ENCODE data around the gene ZNF497.

Gene ZNF497

GRCh38 chr19:58367698-58368454, 5.3 kb upstream of the ZNF497 start:
- DNase-seq (ENCODE audit: low read depth in 2 of 2): no peak

- no peak for DNase-seq (ENCODE audit: low read depth in 2 of 2)
Observed at GRCh38 chr19:58366585-58367430, 4.3 kb upstream of the ZNF497 start.

GRCh38 chr19:58364146-58364545, 1.6 kb upstream of the ZNF497 start:
- DNase-seq (ENCODE audit: low read depth in 2 of 2): no peak

DNA sequence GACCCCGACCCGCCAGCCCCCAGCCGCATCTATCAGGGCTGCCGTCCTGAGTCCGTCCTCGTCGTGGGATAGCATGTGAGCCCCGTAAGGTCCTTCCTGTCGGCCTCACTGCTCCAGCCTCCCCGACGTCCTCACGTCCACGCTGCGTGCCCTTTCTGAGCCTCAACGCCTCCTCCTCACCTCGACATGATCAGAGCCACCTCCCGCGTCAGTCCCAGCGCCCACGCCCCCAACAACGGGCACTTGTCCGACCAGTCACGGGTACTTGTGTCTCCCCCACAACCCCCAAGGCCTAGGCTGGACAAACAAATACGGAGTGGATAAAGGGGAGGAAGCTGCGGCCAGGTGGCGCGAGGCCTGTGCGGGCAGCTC, 665 bp downstream of the ZNF497 start:
- DNase-seq (ENCODE audit: low read depth in 2 of 2): no peak

DNA sequence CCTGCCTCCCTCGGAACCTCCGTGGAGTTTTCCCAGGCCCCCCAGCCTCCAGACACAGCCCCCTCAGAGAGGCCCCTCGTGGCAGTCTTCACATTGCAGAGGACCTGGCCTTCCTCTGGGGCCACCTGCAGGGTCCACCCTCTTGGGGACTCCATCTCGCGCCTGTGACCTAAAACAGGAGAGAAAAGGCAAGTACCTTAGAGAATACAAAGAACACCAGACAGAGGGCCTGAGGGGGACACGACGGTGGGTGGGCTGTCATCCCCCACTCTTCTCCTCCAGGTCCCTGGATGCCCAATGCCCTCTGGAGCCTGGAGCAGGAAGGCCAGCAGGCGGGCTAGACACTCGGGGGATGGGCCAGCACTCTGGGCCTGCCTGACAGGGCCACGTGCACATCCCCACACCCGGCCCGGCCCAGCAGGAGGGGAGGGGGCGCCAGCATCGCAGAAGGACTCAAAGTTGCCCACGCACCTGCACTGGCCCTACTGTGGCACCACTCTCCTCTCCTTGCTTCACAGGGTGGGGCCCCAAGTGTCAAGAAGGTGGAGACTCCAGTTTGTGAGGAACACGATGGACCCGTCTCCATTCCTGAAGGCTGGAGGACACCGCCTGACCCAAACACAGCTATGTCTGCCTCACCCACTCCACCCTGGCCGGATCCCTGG, 4.9 kb downstream of the ZNF497 start:
- DNase-seq (ENCODE audit: low read depth in 2 of 2): no peak

- DNase-seq (ENCODE audit: low read depth in 2 of 2): no peak
Observed at GRCh38 chr19:58356766-58357480, 5.6 kb downstream of the ZNF497 start.

GRCh38 chr19:58355908-58356765, 6.4 kb downstream of the ZNF497 start:
- no peak for DNase-seq (ENCODE audit: low read depth in 2 of 2)

- no peak for DNase-seq (ENCODE audit: low read depth in 2 of 2)
Observed at GRCh38 chr19:58355215-58355796, 7.2 kb downstream of the ZNF497 start.

GRCh38 chr19:58354478-58355030, 8.0 kb downstream of the ZNF497 start:
- no peak for DNase-seq (ENCODE audit: low read depth in 2 of 2)

DNA sequence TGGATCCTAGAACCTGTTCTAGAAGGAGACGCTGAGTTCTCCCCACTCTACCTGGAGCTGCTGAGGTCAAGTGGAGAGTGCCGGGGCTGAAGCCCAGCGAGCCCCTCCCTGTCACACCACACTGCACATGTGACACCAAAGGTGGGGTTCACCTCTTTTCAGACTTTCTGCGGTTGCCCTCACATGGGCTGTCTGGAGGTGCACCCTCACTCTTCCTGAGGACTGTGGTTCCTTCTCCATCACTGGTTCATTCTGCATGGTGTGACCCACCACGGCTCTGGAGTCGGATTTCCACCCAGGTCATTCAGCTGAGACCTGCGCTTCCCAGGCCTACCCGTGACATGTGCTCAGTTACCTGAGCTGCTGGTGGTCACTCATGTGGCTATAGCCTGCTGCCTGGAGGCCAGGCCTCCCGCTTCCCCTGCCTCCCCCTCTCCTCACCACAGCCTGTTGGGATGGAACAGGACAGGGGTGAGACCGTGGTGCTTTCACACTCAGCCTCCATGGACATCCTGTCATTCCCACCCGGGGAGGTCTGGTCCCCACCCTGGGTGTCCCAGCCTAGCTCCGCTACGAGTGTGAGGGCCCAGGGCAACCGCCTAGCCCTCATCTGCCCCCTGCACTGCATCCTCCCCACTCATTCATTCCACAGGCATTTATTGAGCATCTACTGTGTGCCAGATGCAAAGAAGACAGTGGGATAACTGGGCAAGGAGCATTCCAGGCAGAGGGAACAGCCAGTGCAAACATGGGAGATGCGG, 8.7 kb downstream of the ZNF497 start:
- DNase-seq (ENCODE audit: low read depth in 2 of 2): no peak

DNA sequence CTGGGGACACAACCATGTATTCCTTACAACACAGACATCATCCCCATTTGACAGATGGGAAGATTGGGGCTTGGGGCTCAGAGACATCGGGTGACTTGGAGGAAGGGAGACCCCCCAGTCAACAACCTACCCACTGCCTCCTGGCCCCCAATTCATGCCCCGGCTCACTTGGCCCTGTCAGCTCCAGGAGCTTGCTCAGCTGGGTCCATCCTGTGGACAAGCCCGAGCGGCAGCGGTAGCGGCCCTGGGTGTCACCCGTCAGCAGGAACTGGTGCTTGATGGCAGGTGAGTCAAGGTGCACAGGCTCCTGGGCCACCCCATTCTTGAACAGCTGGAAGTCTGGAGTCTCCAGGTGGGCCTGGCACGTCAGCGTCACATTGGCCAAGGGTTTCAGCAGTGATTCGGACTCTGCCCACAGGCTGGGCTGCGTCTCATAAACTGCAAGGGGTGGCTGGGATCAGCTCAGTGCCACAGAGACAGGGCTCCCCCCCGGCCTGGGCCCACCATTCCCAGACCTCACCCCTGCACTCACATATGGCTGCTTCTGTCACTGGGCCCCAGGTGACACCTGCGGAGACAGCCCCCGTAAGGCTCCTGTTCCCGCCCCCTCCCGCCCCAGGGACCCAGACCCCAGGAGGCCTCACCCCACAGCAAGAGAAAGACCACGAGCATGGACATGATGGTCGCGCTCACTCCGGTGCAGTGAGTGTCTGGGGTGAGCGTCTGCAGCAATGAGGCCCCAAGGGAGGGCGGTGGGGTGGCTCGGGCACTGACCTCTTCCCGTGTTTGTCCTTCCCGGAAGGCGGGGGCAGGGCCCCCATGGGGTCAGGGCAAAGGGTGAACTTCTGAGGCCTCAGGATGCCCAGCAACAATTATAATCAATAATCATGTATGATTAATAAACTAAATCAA, 9.5 kb downstream of the ZNF497 start, which contains the start of gene A1BG:
A1BG (minus strand) TSS at position 733 of the 912 bp plus-strand sequence; CDS start at position 678, 55 bp downstream.
- DNase-seq (ENCODE audit: low read depth in 2 of 2): no peak

GRCh38 chr19:58351990-58352755, 10.4 kb downstream of the ZNF497 start:
- DNase-seq (ENCODE audit: low read depth in 2 of 2): no peak

- no peak for DNase-seq (ENCODE audit: low read depth in 2 of 2)
Observed at GRCh38 chr19:58351558-58351878, 11.0 kb downstream of the ZNF497 start.

DNA sequence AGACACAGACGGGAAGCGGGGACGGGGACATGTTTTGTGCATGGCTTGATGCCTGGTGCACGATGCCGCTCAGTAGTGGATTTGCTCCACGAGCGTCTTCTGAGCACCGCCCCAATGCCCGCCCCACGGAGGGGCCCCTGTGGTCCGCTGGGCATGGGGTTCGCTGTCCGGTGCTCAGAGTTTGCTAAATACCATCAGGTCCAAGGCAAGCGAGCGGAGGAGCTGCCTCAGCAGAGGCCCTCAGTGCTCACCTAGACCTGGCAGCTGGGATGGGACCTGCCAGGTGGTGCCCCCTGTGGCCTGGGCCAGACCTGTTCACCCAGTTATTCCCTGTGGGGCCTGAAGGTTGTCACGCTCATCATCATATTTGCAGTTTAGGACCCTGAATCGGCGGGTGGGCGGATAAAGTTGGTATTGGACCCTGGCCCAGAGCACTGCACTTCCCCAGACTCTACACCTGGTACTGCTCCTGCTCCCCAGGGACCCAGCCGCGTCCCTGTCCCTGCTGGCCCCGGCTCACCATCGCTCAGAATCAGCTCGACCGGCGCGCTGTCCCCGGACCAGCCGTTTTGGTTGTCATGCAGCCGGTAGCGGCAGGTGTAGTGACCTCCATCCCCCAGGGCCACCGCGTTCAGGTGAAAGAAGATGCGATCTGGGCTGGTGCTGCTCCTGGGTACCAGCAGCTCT, 11.5 kb downstream of the ZNF497 start:
- DNase-seq (ENCODE audit: low read depth in 2 of 2): no peak

GRCh38 chr19:58350001-58350861, 12.3 kb downstream of the ZNF497 start:
- DNase-seq (ENCODE audit: low read depth in 2 of 2): no peak

- DNase-seq (ENCODE audit: low read depth in 2 of 2): no peak
Observed at GRCh38 chr19:58349590-58349989, 13.0 kb downstream of the ZNF497 start.
